GM13976 (cell line): ENCODE data around the gene CLCA4.
A peak's percentile ranks its signal among the peaks of the same experiment; 100 is the strongest.
"Not testable (repeated sequence)": the region's sequence is repeated elsewhere in the genome, so short reads cannot be mapped to it uniquely, and the experiment has no call there.

Experiments used
- DNase-seq: peaks from one replicate; pipeline ENCODE4 v3.0.0; 2012; ENCODE audit warnings: low spot score
- in situ Hi-C: fragments of 300-500 bp; cut with MboI; formaldehyde crosslinking; loops from one replicate; pipeline ENCODE4 v1.12.0; 2022; ENCODE audit warnings: low sequenced_read_pairs, mixed read lengths, inconsistent platforms; ENCODE audit not compliant: unreplicated experiment
- TF ChIP-seq, protein P1 (sequence below): IDR thresholded peaks from 2 replicates; pipeline ENCODE4 v1.5.1; 2012; ENCODE audit warnings: borderline replicate concordance, mild to moderate bottlenecking; ENCODE audit not compliant: insufficient read depth; ENCODE audit errors: extremely low read depth, missing control alignments, control extremely low read depth

The CLCA4 gene

GRCh38 chr1:86546787-86547221 is at the start of gene CLCA4:
TSS of gene CLCA4 (plus strand) at chr1:86547078. CDS start at chr1:86547120, 42 bp downstream.
- no peak for DNase-seq
- in situ Hi-C loops: no loop called here
- TF ChIP-seq, protein P1, sequence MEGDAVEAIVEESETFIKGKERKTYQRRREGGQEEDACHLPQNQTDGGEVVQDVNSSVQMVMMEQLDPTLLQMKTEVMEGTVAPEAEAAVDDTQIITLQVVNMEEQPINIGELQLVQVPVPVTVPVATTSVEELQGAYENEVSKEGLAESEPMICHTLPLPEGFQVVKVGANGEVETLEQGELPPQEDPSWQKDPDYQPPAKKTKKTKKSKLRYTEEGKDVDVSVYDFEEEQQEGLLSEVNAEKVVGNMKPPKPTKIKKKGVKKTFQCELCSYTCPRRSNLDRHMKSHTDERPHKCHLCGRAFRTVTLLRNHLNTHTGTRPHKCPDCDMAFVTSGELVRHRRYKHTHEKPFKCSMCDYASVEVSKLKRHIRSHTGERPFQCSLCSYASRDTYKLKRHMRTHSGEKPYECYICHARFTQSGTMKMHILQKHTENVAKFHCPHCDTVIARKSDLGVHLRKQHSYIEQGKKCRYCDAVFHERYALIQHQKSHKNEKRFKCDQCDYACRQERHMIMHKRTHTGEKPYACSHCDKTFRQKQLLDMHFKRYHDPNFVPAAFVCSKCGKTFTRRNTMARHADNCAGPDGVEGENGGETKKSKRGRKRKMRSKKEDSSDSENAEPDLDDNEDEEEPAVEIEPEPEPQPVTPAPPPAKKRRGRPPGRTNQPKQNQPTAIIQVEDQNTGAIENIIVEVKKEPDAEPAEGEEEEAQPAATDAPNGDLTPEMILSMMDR: no peak

DNA sequence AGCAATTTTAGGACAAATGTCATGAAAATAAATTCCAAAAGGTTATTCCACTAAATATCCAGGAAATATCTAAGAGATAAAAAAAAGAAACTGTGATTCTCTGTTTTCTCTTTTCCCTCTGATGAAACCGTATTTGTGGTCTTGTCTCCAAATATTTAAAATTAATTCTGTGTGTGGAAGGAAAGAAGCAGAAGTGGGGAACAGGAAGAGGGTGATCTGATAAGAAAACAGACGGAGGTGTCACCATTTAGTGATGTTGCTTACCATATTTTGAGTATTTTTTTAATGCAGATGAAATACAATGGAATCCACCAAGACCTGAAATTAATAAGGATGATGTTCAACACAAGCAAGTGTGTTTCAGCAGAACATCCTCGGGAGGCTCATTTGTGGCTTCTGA is 48.6 kb upstream of the CLCA4 start:
- in situ Hi-C loops: no loop called here
- TF ChIP-seq, protein P1: no peak
- no peak for DNase-seq

DNA sequence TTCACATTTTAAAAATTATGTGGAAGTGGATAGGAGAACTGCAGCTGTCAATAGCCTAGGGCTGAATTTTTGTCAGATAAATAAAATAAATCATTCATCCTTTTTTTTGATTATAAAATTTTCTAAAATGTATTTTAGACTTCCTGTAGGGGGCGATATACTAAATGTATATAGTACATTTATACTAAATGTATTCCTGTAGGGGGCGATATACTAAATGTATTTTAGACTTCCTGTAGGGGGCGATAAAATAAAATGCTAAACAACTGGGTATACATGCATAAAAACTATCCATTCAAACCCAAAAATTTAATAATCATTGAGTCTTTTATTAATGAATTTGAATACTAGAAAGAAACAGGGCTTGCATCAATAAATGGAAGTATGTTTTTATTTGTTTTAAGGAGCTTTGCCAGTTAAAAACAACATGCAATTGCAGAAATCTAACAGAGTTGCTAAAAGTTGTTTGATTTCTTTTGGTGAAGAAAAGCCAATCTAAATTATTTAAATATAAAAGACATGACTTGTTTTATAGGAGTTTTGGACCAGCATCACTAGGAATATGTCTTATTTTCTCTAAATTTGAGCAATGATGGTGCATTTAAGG is 46.8 kb upstream of the CLCA4 start:
- TF ChIP-seq, protein P1: peak; percentile 46
- peak; percentile 33 for DNase-seq
- in situ Hi-C loops: no loop called here

GRCh38 chr1:86500714-86501113 is 46.2 kb upstream of the CLCA4 start:
- in situ Hi-C loops: no loop called here
- no peak for DNase-seq
- TF ChIP-seq, protein P1: no peak

GRCh38 chr1:86502125-86502646 is 44.7 kb upstream of the CLCA4 start:
- DNase-seq: peak; percentile 16
- in situ Hi-C loops: not testable (repeated sequence)

GRCh38 chr1:86502721-86503405 is 44.0 kb upstream of the CLCA4 start:
- in situ Hi-C loops: no loop called here
- no peak for DNase-seq
- TF ChIP-seq, protein P1: no peak
